AML-193 (cell line): ENCODE results near the gene ZDHHC17.
A peak's percentile ranks its signal among the peaks of the same experiment; 100 is the strongest.

Experiments
- DNase-seq, 2 experiments: peaks; one replicate each; lab custom pipeline; 2025; lab: John Stamatoyannopoulos, UW

Gene ZDHHC17

DNA sequence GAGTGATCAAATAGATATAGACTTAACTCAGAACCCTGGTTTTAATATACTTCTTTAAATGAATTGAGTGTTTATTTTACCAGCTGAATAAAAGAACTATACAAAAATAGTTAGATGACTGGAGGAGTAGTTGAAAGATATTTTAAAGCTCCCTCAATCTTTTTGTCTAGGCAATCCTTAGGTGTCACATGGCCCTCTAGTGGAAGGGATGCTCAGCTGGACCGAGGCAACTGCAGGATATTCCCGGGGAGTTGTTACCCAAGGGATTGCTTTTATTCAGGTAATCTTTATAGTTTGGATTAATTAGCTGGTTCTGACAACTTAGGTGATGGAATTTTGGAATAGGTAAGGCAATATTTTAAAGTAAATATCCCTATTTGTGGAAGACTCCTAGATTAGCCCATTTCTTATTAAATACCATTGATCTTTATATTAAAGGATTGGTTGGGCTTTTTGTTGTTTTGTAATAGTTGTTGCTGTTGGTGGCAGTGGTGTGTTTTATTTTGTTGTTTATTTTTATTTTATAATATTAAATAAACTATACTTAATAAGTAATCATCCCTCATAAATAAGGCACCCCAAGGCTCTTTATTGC is 57.1 kb downstream of the ZDHHC17 start:
- peak in 1 of 2 experiments; percentile 11 for DNase-seq

DNA sequence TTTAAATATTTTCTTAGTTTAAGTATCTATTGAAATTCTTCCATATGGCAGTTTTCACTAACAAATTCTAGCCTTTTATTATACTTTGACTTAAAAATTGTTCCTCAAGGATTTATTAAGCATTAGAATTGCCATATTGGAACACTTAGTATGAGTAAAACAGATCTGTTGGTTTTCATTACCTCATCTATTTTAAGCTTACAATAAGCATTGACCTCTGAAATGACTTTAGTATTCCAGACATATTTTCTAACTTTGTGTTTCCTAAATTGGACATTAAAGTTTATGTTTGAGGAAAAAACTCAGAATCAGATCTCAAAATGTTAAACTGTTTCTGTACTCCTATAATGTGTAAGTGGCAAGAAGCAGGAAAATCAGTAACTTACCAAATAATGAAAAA is 66.5 kb downstream of the ZDHHC17 start:
- no peak for DNase-seq

DNA sequence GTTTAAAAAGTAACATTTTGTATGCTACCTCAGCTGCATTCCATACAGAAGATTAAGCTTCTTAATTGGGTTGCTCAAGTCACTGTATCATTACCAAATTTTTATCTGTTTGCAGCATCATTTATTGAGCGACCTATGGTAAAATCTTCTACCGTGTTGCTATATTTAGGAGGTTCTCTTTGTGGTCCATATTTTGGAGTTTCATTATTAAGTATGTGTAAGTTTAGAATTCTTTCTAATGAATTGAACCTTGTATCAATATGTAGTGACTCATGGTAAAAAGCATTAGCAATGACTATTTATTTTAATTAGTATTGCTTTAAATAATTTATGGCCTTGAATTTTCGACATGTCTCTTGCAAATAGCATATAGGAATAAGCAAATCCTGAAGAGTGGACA is 72.7 kb downstream of the ZDHHC17 start:
- no peak for DNase-seq

DNA sequence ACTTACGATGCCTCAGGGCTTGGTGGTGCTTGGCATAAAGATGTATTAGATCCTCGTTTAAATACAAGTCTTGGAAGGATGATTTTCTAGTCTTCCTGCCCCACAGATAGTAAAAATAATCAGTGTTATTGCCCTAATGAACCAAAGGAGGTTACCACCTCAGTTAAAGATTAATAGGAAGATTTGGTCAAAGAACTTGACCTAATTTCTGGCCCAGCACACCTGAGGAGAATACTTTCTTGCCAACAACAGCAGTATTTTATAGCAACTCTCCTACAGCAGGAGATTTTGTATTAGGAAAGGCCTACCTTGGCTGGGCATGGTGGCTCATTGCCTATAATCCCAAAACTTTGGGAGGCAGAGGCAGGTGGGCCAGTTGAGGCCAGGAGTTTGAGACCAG is 83.3 kb downstream of the ZDHHC17 start:
- no peak for DNase-seq

DNA sequence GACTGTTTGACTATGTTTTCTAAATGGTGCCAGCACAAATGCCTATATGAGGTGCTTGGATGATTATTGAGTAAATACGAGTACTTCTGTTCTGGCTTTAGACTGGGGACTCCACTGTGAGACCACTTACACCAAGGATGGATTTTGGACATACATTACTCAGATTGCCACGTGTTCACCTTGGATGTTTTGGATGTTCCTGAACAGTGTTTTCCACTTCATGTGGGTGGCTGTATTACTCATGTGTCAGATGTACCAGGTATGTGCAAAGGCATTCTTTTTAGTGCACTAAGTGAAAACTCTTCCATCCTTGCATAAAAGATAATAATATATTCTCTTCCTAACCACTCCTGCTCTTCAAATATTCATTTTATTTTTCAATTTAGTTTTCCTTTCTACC is 84.2 kb downstream of the ZDHHC17 start:
- DNase-seq, result no peak

DNA sequence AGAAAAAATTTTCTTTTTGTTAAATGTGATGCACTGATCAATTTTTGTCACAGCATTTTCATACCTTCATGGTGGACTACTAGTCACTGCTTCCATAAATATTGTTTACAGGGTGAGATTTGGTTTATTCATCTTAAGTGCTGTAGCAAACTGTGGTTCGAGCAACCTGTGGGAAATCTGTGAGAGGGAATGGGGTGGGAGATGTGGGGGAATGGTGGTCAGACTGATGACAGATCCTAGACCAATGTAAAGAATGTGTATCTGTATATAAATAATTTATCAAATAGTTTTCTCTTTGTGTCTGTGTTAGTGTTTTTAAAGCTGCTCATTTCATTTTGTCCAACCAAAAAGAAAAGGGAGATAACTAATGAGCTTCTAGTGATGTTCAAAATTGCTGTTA is 88.2 kb downstream of the ZDHHC17 start:
- no peak for DNase-seq

DNA sequence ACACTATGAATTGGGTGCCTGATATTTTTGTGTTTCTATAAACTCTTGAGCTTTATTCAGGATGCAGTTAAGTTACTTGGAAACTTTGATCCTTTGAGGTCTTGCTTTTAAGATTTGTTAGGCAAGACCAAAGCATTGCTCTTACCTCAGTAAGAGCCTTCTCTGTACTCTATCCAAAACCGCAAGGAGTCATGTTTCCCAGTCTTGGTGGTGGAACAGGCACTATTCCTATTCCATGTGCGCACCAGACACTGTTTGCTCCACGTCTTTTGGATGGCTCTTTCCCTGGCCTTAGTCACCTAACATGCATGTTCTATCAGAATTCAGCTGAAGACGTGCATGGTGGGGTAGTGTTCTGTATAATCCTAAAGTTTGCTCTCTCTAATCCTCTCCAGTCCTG is 91.4 kb downstream of the ZDHHC17 start:
- no peak for DNase-seq

DNA sequence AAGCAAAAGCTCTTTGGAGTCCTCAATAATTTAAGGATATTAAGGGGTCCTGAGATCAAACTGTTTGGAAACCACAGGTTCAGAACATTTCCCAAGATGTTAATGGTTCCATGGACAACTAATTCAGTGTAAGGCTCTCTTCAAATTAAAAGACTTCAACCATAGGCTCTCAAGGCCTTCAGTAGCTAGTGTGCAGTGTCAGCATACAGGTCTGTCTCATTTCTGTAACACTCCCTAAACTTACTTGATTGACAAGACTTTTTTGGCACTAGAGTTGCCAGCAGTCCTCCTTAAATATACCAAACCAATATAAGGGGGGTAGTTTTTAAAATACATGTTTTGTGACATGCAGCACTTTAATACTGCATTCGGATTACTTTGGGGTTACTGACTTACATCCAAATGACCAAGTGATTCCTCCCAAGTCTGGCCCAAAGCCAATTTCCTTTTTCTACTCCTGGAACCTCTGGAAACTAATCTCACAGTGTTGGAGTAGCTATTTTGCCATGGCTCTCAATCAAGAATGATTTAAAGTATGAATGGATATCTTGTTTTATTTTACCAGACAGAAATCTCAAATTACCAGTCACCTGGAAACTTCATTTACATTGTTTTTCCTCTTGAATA is 92.2 kb downstream of the ZDHHC17 start:
- no peak for DNase-seq

DNA sequence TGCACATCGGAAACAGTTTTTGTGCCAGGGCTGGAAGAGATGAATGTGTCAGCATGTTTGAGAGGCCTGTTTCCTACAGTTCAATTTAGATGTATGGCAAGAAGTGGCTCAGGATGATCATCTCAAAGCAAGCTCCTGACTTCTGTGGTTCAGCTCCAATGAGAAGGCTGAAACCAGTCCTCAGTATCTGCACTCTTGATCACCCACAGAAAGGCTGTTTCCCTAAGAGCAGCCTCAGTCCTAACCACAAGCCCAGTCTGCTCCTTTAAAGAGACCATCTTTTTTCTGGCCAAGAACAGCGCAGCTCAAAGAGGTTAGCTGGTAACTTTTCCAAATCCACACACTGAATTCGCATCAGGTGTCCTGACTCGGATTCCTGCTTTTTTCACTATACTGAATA is 95.7 kb downstream of the ZDHHC17 start:
- DNase-seq, result no peak

DNA sequence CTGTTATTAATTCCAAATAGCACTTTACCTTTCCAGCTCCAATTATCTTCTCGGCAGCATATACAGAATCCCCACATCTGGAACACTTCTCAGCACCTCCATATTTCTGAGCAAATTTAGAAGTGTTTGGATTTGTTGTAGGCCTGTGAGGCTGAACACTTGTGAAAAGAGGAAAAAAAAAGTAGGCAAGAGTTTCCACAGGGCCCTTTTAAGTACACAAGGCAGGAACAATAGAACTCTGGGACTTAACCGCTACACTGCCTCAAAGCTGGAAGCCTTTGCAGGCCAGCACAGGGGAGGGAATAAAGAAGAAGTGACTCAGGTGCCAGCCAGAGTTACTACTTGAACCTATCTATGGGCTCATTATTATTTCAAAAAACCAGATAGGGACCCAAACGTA is 96.3 kb downstream of the ZDHHC17 start:
- DNase-seq, result no peak

DNA sequence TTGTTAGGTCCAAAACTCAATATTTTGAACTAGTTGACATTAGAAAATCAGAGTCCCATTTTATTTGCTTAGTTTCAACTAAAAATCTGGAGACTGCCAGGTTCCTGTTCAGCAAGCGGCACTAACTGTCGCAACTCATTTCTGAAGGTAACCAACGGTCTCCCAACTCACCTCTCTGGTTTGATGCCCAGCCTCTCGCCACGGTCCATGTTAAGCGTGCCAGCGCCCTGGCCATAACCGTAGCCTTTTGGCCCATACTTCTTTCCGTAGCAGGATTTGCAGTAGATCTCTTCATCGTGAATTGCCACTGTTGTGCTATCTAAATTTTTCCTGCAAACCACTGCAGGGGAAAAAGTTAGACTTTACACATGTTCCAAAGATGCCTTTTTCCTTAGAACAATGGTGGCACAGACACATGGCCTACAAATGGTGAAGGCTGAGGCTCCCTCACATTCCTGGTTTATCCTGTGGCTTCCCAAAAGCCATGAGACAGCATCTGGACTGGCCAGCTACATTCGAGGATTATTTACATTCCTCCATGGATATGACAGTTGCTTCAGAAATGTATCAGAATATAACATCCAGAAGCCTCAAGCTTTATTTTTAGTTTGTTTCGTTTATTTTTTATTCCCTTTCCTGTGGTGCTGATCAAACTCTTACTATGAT is 99.2 kb downstream of the ZDHHC17 start:
- DNase-seq, result no peak

DNA sequence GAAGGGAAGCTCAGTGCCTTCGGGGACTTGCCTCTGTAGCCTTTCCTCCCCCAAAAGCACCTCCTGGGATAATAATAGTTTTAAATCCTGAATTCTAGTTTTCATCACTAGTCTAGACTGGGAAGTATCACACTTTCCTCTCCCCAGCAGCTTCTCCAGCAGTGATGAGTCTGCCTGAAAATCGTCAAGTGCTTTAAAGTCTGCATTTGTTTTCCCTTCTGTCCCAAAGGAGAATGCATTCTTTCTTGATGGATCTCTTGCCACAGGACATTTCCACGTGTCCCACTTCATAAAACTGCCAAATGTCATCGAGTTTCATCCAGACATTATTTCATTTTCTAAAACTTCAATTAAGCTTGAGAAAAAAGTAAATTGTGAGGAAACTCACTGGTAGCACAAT is 99.9 kb downstream of the ZDHHC17 start:
- no peak for DNase-seq

DNA sequence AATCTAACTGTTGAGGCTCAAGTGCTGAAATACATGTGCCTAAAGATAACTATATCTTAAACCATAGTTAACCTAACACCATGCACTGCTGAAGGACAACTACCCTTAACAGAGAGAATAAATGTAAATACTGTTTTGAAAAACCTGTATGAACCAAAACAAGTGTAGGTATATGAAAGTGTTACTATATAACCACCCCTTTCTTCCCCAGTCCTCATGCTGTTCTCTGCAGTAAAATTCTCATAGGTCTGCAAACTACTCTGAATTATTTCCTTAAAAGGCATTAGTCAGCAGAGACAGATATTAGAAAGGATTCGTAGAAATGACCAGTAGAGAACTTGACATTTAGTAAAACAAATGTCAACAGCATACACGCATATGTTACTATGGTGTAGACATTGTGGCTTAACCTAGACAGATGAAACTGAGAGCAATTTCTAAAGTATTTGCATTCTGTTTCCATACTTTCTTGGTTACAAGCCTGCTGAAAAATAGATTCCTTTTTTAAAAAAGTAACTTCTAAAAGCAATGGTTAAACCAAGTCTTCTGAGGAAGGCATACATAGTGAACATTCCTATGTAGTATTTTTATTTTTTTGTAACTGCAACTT is 101.0 kb downstream of the ZDHHC17 start:
- DNase-seq, result no peak

DNA sequence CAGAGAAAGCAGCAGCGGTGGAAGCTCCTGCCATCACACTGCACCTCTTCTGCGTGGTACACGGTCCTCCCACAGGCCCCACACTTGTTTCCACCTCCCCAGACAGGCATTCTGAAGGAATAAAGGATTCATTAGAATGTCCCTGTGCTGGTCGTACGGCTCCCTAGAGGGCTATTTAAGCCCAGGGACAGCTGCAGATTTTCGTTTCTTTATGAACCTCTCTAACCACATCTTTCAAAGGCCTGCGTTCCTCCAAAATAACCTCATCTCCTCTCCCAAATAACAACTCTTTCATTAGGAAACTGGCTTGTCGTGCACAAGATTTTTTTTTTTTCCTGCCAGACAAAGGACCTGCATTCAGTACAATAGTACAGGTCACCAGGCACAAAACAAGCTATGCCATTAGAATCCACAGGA is 102.2 kb downstream of the ZDHHC17 start:
- no peak for DNase-seq

DNA sequence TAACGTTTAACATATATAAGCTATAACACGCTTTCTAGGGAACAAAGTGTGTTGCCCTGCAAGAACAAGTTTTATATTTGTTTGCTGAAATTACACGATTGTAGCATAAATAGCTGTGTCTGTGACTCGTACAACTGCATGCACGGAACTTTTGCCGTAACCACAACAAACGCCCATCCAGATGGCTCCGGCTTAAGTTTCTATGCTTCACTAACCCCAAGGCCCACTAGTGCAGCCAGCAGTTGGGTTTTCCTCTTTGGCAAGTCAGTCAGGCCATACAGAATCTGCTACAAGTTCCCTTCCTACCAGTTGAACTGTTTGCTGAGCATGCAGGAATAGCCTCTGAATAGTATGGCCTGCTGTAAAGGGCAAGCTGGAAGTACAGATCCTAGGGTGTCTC is 102.8 kb downstream of the ZDHHC17 start:
- no peak for DNase-seq

DNA sequence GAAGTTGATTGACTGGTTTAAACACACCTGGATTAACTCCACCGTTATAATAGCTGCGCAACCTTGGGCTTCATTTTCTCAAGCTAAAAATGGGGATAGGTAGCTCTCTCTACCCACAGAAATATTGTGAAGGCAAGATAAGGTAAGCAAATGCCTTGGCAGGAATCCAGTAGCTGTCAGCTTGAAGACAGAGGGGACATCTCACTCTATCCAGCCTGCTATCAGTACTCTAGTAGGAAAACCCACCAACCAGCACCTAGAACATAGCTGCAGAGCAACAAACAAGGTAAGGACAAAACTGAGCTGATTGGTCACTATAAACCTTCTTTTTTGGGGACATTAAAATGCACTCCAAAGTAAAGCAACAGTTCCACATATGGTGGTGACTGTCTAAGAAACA is 107.2 kb downstream of the ZDHHC17 start:
- no peak for DNase-seq

DNA sequence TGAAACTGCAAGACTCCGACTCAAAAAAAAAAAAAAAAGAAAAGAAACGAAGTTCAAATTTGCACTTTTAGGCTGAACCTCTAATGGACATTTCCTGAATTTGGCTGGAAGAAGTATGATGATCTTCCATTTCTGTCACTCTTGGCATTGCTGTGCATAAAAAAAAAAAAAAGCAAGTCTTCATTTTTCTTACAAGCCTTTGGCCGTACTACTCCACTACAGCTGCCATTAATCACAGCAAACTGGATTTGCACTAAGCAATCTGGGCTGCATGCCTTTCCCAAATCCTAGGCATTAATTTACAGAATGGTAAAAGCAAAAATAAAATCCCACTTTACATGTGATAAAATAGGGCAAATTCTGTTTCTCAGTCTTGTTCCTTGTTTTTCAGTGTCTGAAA is 107.8 kb downstream of the ZDHHC17 start:
- no peak for DNase-seq

DNA sequence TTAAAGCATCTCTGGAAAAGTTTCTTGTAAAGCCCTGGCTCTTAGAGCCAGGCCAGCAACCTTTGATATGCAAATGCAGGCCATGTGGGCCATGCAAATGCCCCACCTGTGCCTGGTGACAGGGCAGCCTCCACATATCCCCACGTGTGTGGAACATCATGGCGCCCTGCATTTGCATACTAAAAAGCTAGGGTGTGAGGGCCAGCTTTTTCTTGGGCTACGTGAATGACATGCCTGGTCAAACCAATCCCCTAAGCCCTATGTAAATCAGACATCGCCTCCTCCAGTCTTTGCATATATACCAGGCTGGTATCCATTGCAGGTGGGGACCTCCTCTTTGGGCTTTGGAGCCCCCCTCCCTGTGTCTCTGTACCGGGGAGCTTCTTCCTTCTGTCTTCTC is 108.5 kb downstream of the ZDHHC17 start:
- no peak for DNase-seq

DNA sequence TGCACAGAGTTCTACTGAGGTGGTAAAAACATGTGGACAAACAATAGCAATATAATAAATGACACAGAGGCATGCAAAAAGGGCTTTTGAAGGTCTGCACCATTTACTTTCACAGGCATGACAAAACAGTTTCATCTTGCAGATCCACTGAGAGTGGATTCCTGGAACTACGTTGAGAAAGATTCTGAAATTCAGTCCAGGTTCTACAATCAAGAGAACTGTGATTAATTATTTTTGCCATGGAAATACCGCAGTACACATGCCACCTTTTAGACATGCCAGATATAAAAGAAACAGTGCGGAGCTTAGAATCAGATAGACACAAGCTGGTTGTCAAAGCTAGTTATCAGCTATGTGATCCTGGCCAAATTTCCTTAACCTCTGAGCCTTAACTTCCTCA is 110.1 kb downstream of the ZDHHC17 start:
- DNase-seq, result no peak

DNA sequence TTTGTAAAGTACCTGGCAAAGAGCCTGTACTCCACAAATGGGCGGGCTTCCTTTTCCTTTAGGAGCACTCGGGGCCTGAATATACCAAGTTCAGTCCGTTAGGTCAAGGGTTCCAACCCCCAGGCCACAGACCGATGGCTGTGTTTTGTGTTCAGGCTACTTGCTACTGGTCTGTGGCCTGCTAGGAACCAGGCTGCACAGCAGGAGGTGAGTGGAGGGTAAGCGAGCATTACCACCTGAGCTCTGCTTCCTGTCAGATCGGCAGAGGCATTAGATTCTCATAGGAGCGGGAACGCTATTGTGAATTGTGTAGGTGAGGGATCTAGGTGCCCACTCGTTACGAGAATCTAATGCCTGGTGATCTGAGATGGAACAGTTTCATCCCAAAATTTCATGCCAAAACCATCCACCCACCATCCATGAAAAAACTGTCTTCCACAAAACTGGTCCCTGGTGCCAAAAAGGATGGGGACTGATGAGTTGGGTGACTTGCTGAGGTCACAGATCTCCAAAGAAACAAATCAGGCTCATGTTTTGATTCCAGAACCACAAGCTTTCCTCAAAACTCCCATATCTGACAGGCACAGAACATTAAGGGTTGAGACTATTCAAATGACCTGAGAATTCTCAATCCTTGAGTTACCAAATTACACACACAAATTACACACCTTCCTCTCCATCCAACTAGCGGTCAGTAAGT is 110.7 kb downstream of the ZDHHC17 start:
- no peak for DNase-seq

DNA sequence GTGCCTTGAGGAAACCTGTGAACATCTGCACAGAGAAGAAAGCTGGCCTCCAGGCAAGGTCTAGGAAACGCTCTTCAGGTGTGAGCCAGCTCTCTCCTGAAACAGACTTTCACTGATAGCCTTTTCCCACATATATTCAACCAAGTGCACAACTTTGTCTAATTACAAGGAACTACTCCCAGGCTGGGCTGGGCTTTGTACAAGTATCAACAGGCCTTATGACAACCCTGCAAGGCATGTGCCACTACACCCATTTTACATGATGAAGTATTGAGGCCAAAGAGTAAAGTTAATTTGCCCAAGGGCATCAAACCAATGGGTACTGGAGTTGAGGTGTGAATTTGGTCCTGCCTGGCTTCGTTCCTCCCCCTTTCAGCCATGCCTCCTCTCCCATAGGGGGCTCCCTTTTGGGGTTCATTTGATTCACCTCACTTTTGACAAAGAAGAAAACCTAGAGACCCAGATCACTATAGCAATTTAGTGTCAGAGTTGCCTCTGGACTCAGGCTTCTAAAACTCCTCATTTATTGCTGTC is 112.8 kb downstream of the ZDHHC17 start:
- no peak for DNase-seq

DNA sequence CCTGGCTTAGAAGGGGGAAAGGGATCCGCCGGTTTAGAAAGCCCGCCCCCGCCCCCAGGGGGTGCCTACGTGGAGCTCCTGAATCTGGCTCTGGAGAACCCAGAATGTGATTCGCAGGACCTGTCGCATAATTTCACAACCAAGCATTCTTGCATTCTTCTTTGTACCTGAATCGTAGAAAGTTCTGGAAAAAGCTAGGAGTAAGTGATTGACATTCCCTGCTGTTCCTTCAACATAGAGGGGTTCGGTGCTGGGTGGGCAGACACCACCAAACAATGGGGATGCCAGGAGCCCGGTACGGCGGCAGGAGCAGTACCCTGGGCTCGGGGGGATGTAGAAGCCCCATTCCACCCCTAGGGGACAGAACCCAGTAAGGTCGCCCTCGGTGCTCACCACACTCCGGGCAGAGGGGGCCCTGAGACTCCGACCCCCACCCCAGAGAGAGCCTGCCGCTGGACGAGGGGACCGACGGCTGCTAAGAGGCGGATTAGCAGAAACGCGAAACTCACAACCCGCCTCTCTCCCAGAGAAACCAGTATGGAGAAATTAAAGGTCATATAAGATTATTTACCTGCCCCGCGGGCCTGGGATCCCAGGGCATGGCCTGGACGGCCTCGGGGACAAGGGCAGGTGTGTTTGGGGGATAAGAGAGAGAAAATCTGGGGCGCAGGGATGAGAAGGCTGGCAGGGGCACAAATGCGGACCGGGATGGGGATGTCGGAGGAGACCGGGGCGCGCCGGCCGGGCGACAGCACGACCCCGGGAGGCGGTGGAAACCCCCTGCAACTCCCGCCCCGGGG is 114.4 kb downstream of the ZDHHC17 start:
- no peak for DNase-seq
